Measurements from ENCODE around the gene BCL2L2. TPM values are rescaled to one million over a fixed set of nuclear protein-coding genes. Genes with fewer than 3 reads are reported as not detected.

BCL2L2 gene
- total RNA-seq, 1 experiment from 2014 or later: 21.3 TPM

- TF ChIP-seq CTCF (IDR thresholded peaks at IDR 0.05; ENCODE audit: unreplicated experiment): no peak
- Mint-ChIP-seq H3K36me3 (ENCODE audit: insufficient read depth, unreplicated experiment) (peaks cover 51% of the 10 kb centered on the region), H3K4me3 (ENCODE audit: low read depth, unreplicated experiment) (no peak overlapping the region), H3K27me3 (ENCODE audit: unreplicated experiment) (no peaks in the 10 kb centered on the region), H3K27ac (ENCODE audit: unreplicated experiment) (peak overlapping the region; percentile 25), H3K9me3 (ENCODE audit: low read depth, unreplicated experiment) (no peaks in the 10 kb centered on the region), H3K4me1 (ENCODE audit: low read depth, unreplicated experiment) (peaks cover 20% of the 10 kb centered on the region)
- intact Hi-C loops (cut with micrococcal nuclease; ENCODE audit: unreplicated experiment): loop anchor here (5.0 to 10.0 kb wide), 2 partner anchors 131 to 228 kb away; partner anchors contain the start of genes THTPA and ZFHX2
- DNase-seq: no peak
- no TSS peak for BruUV-seq (replicated peaks)
- CTCF ChIA-PET: interaction anchor here (1.0 kb wide), 1 partner anchor 54 kb away, joined by 4 read pairs; no protein-coding TSS in a partner anchor
Measured at GRCh38 chr14:23326491-23327332, 20.1 kb downstream of the BCL2L2 start.

- Mint-ChIP-seq H3K4me3 (ENCODE audit: low read depth, unreplicated experiment) (no peak overlapping the region), H3K27ac (ENCODE audit: unreplicated experiment) (no peak overlapping the region), H3K27me3 (ENCODE audit: unreplicated experiment) (no peaks in the 10 kb centered on the region), H3K36me3 (ENCODE audit: insufficient read depth, unreplicated experiment) (peaks cover 37% of the 10 kb centered on the region), H3K4me1 (ENCODE audit: low read depth, unreplicated experiment) (peaks cover 12% of the 10 kb centered on the region), H3K9me3 (ENCODE audit: low read depth, unreplicated experiment) (no peaks in the 10 kb centered on the region)
- no TSS peak for BruUV-seq (replicated peaks)
- intact Hi-C loops (cut with micrococcal nuclease; ENCODE audit: unreplicated experiment): loop anchor here (1.0 to 10.0 kb wide), 3 partner anchors 52 to 227 kb away; partner anchors contain the start of genes THTPA and ZFHX2
- CTCF ChIA-PET: no interaction called here
- TF ChIP-seq CTCF (IDR thresholded peaks at IDR 0.05; ENCODE audit: unreplicated experiment): peak; percentile 72
- DNase-seq: peak; percentile 65
Measured at GRCh38 chr14:23327947-23328744, 21.5 kb downstream of the BCL2L2 start.

- no peak overlapping the region for H3K27ac Mint-ChIP-seq (ENCODE audit: unreplicated experiment)
- H3K4me3 Mint-ChIP-seq (ENCODE audit: low read depth, unreplicated experiment): no peak overlapping the region
- intact Hi-C loops (cut with micrococcal nuclease; ENCODE audit: unreplicated experiment): no loop called here
- H3K4me1 Mint-ChIP-seq (ENCODE audit: low read depth, unreplicated experiment): no peaks in the 10 kb centered on the region
- BruUV-seq (replicated peaks): no TSS peak
- no peaks in the 10 kb centered on the region for H3K36me3 Mint-ChIP-seq (ENCODE audit: insufficient read depth, unreplicated experiment)
- TF ChIP-seq CTCF (IDR thresholded peaks at IDR 0.05; ENCODE audit: unreplicated experiment): no peak
- no peak for DNase-seq
- peaks cover 15% of the 10 kb centered on the region for H3K27me3 Mint-ChIP-seq (ENCODE audit: unreplicated experiment)
- no peaks in the 10 kb centered on the region for H3K9me3 Mint-ChIP-seq (ENCODE audit: low read depth, unreplicated experiment)
- CTCF ChIA-PET: no interaction called here
Measured at GRCh38 chr14:23335623-23336022, 29.0 kb downstream of the BCL2L2 start.

- H3K36me3 Mint-ChIP-seq (ENCODE audit: insufficient read depth, unreplicated experiment): no peaks in the 10 kb centered on the region
- H3K4me1 Mint-ChIP-seq (ENCODE audit: low read depth, unreplicated experiment): no peaks in the 10 kb centered on the region
- H3K27me3 Mint-ChIP-seq (ENCODE audit: unreplicated experiment): peaks cover 36% of the 10 kb centered on the region
- intact Hi-C loops (cut with micrococcal nuclease; ENCODE audit: unreplicated experiment): no loop called here
- BruUV-seq (replicated peaks): no TSS peak
- CTCF ChIA-PET: no interaction called here
- TF ChIP-seq CTCF (IDR thresholded peaks at IDR 0.05; ENCODE audit: unreplicated experiment): no peak
- no peak overlapping the region for H3K27ac Mint-ChIP-seq (ENCODE audit: unreplicated experiment)
- no peaks in the 10 kb centered on the region for H3K9me3 Mint-ChIP-seq (ENCODE audit: low read depth, unreplicated experiment)
- no peak for DNase-seq
- H3K4me3 Mint-ChIP-seq (ENCODE audit: low read depth, unreplicated experiment): no peak overlapping the region
Measured at GRCh38 chr14:23339506-23340268, 33.1 kb downstream of the BCL2L2 start.
